H1 (cell line): ENCODE data around the gene AKAP12. TPM values are rescaled to one million over a fixed set of nuclear protein-coding genes. Genes with fewer than 3 reads are reported as not detected.

Experiments
- CTCF ChIA-PET: fragments of 300-600 bp; sonication (Branson Sonifier 250); formaldehyde crosslinking; loops from one replicate; lab custom pipeline; 2021; ENCODE audit not compliant: partially characterized antibody; lab: Charles Lee
- POLR2A ChIA-PET: fragments of 300-600 bp; sonication (Branson Sonifier 250); formaldehyde crosslinking; loops from one replicate; lab custom pipeline; 2021; ENCODE audit warnings: inconsistent platforms; ENCODE audit not compliant: partially characterized antibody; lab: Charles Lee
- DNase-seq, 2 experiments: peaks; one replicate each; pipeline versions ENCODE4 v3.0.0 to v3.0.0-alpha.2; 2010 to 2022; ENCODE audit warnings: low spot score in 2 of 2, low read depth in 1 of 2, mixed read lengths in 1 of 2
- FAIRE-seq: peaks from 2 replicates; lab custom pipeline; 2011; peaks lifted over from hg19 to GRCh38; lab: Jason Lieb, UNC
- H2AFZ ChIP-seq: 2 replicates; pipeline ENCODE4 v1.8.1; 2012; ENCODE audit warnings: low read length, inconsistent platforms
- H2AK5ac ChIP-seq: 2 replicates; pipeline ENCODE4 v1.6.1; 2013; ENCODE audit warnings: low read depth, low read length
- H2BK120ac ChIP-seq: replicated peaks from 2 replicates; pipeline ENCODE3; 2013; ENCODE audit warnings: low read depth, low read length, inconsistent platforms
- H2BK12ac ChIP-seq: 2 replicates; pipeline ENCODE4 v1.6.1; 2013; ENCODE audit warnings: low read depth, low read length
- H2BK15ac ChIP-seq: 2 replicates; pipeline ENCODE4 v1.6.1; 2013; ENCODE audit warnings: low read length
- H2BK20ac ChIP-seq: 2 replicates; pipeline ENCODE4 v1.6.1; 2013; ENCODE audit warnings: low read length
- H2BK5ac ChIP-seq: 2 replicates; pipeline ENCODE4 v1.6.1; 2013; ENCODE audit warnings: low read depth, low read length
- H3K14ac ChIP-seq: 2 replicates; pipeline ENCODE4 v1.6.1; 2013; ENCODE audit warnings: inconsistent platforms; ENCODE audit not compliant: insufficient read length
- H3K18ac ChIP-seq: 2 replicates; pipeline ENCODE4 v1.6.1; 2013; ENCODE audit warnings: low read length; ENCODE audit errors: extremely low read depth
- H3K23ac ChIP-seq: 2 replicates; pipeline ENCODE4 v1.6.1; 2013; ENCODE audit warnings: inconsistent platforms; ENCODE audit not compliant: insufficient read length
- H3K23me2 ChIP-seq: 2 replicates; pipeline ENCODE4 v1.6.1; 2013; ENCODE audit warnings: low read depth, low read length
- H3K27ac ChIP-seq: 2 replicates; pipeline ENCODE4 v1.6.1; 2011; ENCODE audit warnings: low read depth, low read length, inconsistent platforms
- H3K27me3 ChIP-seq, 4 experiments: replicated peaks in 1 of 4; 1 replicate in 1 of 4; 2 replicates in 3 of 4; pipeline versions ENCODE4 v1.6.1 to v1.8.1; 2011 to 2013; ENCODE audit warnings: low read length in 3 of 4, mild to moderate bottlenecking in 3 of 4, inconsistent platforms in 2 of 4, mixed read lengths in 2 of 4, moderate library complexity in 1 of 4; ENCODE audit not compliant: control insufficient read depth in 3 of 4, insufficient read depth in 3 of 4; ENCODE audit errors: extremely low read depth in 1 of 4
- H3K36me3 ChIP-seq, 4 experiments: 2 replicates each; pipeline versions ENCODE4 v1.6.1 to v1.8.1; 2011 to 2013; ENCODE audit warnings: mild to moderate bottlenecking in 4 of 4, low read length in 3 of 4, moderate library complexity in 2 of 4, control low read depth in 1 of 4, inconsistent platforms in 1 of 4; ENCODE audit not compliant: insufficient read depth in 4 of 4, control insufficient read depth in 2 of 4
- H3K4ac ChIP-seq: replicated peaks from 2 replicates; pipeline ENCODE3; 2013; ENCODE audit warnings: low read length, low read depth, mixed read lengths, inconsistent platforms; ENCODE audit not compliant: insufficient read length
- H3K4me1 ChIP-seq, 4 experiments: replicated peaks in 1 of 4; 1 replicate in 1 of 4; 2 replicates in 3 of 4; pipeline versions ENCODE4 v1.6.1 to v1.8.1; 2011 to 2013; ENCODE audit warnings: low read length in 3 of 4, inconsistent platforms in 2 of 4, mixed read lengths in 1 of 4; ENCODE audit not compliant: insufficient read depth in 4 of 4, control insufficient read depth in 3 of 4
- H3K4me2 ChIP-seq, 2 experiments: 2 replicates each; pipeline versions ENCODE4 v1.6.1 to v1.8.1; 2011 to 2013; ENCODE audit warnings: low read depth in 2 of 2, low read length in 2 of 2, control low read depth in 1 of 2, inconsistent platforms in 1 of 2, mild to moderate bottlenecking in 1 of 2; ENCODE audit not compliant: insufficient read depth in 1 of 2
- H3K4me3 ChIP-seq, 4 experiments: fragments of 200-600, 300-600 bp in 1 of 4; sonication (generic), shearing (Covaris generic), sonication (Bioruptor Twin) in 1 of 4; 2 replicates each; pipeline versions ENCODE4 v1.5.1 to v1.8.1; 2011 to 2016; ENCODE audit warnings: low read length in 4 of 4, low read depth in 3 of 4, control low read depth in 2 of 4, inconsistent platforms in 2 of 4, mild to moderate bottlenecking in 2 of 4, mixed read lengths in 1 of 4, moderate library complexity in 1 of 4; ENCODE audit not compliant: insufficient read depth in 2 of 4; ENCODE audit errors: extremely low read depth in 1 of 4
- H3K56ac ChIP-seq: replicated peaks from 2 replicates; pipeline ENCODE3; 2013; ENCODE audit warnings: low read depth, mild to moderate bottlenecking, mixed read lengths, low read length, inconsistent platforms; ENCODE audit not compliant: insufficient read length
- H3K79me1 ChIP-seq: 2 replicates; pipeline ENCODE4 v1.6.1; 2013; ENCODE audit warnings: low read depth, low read length, control low read depth
- H3K79me2 ChIP-seq, 2 experiments: 2 replicates each; pipeline versions ENCODE4 v1.6.1 to v1.8.1; 2012 to 2013; ENCODE audit warnings: low read length in 2 of 2, mild to moderate bottlenecking in 2 of 2, inconsistent platforms in 1 of 2; ENCODE audit not compliant: insufficient read depth in 2 of 2, control insufficient read depth in 1 of 2
- H3K9ac ChIP-seq, 4 experiments: replicated peaks in 1 of 4; 1 replicate in 1 of 4; 2 replicates in 3 of 4; pipeline versions ENCODE4 v1.6.1 to v1.8.1; 2011 to 2013; ENCODE audit warnings: low read depth in 3 of 4, low read length in 3 of 4, control low read depth in 2 of 4, mild to moderate bottlenecking in 2 of 4, moderate library complexity in 2 of 4, inconsistent platforms in 1 of 4; ENCODE audit errors: extremely low read depth in 1 of 4
- H3K9me3 ChIP-seq, 2 experiments: 2 replicates each; pipeline versions ENCODE4 v1.6.1 to v1.8.1; 2012 to 2013; ENCODE audit warnings: mild to moderate bottlenecking in 2 of 2, moderate library complexity in 2 of 2, control low read depth in 1 of 2, inconsistent platforms in 1 of 2, low read depth in 1 of 2, low read length in 1 of 2, mixed read lengths in 1 of 2; ENCODE audit not compliant: insufficient read depth in 2 of 2
- H4K20me1 ChIP-seq, 2 experiments: replicated peaks in 1 of 2; 2 replicates each; pipeline versions ENCODE3 to v1.8.1; 2011 to 2013; ENCODE audit warnings: inconsistent platforms in 2 of 2, low read length in 2 of 2, mild to moderate bottlenecking in 1 of 2; ENCODE audit not compliant: insufficient read depth in 2 of 2, control insufficient read depth in 1 of 2
- H4K5ac ChIP-seq: 2 replicates; pipeline ENCODE4 v1.6.1; 2013; ENCODE audit warnings: low read length, low read depth, mixed read lengths, inconsistent platforms; ENCODE audit not compliant: insufficient read length
- H4K8ac ChIP-seq: 2 replicates; pipeline ENCODE4 v1.8.0; 2013; ENCODE audit warnings: mild to moderate bottlenecking, moderate library complexity, low read length, inconsistent platforms; ENCODE audit not compliant: insufficient read depth; ENCODE audit errors: extremely low read depth
- H4K91ac ChIP-seq: replicated peaks from 2 replicates; pipeline ENCODE3; 2013; ENCODE audit warnings: low read length, mixed read lengths, inconsistent platforms; ENCODE audit not compliant: insufficient read length
- ATF3 ChIP-seq: IDR thresholded peaks from 2 replicates; pipeline ENCODE4 v1.6.1; 2011; ENCODE audit warnings: low read depth, mild to moderate bottlenecking, low read length; ENCODE audit not compliant: insufficient read depth
- CBX5 ChIP-seq: fragments of 300-800, 300-1000 bp; sonication (generic); IDR thresholded peaks from 2 replicates; pipeline ENCODE4 v1.7.1; 2016; ENCODE audit warnings: antibody characterized with exemption, low read length, low read depth
- CTBP2 ChIP-seq: IDR thresholded peaks from 2 replicates; pipeline ENCODE4 v1.7.0; 2011; ENCODE audit warnings: borderline replicate concordance, mild to moderate bottlenecking, moderate library complexity, mixed read lengths, low read length; ENCODE audit not compliant: insufficient read depth, insufficient read length
- EGR1 ChIP-seq: IDR thresholded peaks from 2 replicates; pipeline ENCODE4 v1.6.1; 2011; ENCODE audit warnings: low read depth, low read length, borderline replicate concordance
- MAFK ChIP-seq: IDR thresholded peaks from 2 replicates; pipeline ENCODE4 v1.6.1; 2012; ENCODE audit warnings: low read depth, mild to moderate bottlenecking, improper control_type of control experiment, low read length
- POLR2A ChIP-seq, 2 experiments: IDR thresholded peaks; 1 replicate in 1 of 2; 2 replicates in 1 of 2; pipeline ENCODE4 v1.6.1; 2011; ENCODE audit warnings: low read depth in 2 of 2, low read length in 2 of 2, mild to moderate bottlenecking in 2 of 2; ENCODE audit errors: control extremely low read depth in 1 of 2
- RAD21 ChIP-seq, 2 experiments: IDR thresholded peaks in 1 of 2; conservative IDR thresholded peaks in 1 of 2; 2 replicates each; pipeline ENCODE4 v1.6.1; 2011; ENCODE audit warnings: low read depth in 2 of 2, low read length in 2 of 2, improper control_type of control experiment in 1 of 2, inconsistent platforms in 1 of 2, mild to moderate bottlenecking in 1 of 2, moderate library complexity in 1 of 2
- SIX5 ChIP-seq: IDR thresholded peaks from 2 replicates; pipeline ENCODE4 v1.6.1; 2011; ENCODE audit warnings: mild to moderate bottlenecking, low read depth, low read length
- SRF ChIP-seq: IDR thresholded peaks from 2 replicates; pipeline ENCODE4 v1.6.1; 2011; ENCODE audit warnings: mild to moderate bottlenecking, low read depth, low read length, moderate library complexity
- SUZ12 ChIP-seq: fragments of 200-600 bp; sonication (generic); IDR thresholded peaks from 2 replicates; pipeline ENCODE4 v1.6.1; 2012; ENCODE audit warnings: mild to moderate bottlenecking, inconsistent platforms, low read length, moderate library complexity, mixed read lengths
- YY1 ChIP-seq: IDR thresholded peaks from 2 replicates; pipeline ENCODE4 v1.6.1; 2011; ENCODE audit warnings: low read depth, mild to moderate bottlenecking, low read length
- WGBS, 2 experiments: shearing (Covaris generic) in 1 of 2; methylation state at CpG; one replicate each; pipeline versions ENCODE4 v1.1.6 to v1.1.7; 2013 to 2015; ENCODE audit warnings: low lambda C conversion rate in 2 of 2, mixed read lengths in 2 of 2, inconsistent platforms in 1 of 2, low coverage in 1 of 2, missing lambda C conversion rate in 1 of 2; ENCODE audit not compliant: insufficient replicate concordance in 2 of 2, insufficient coverage in 1 of 2, insufficient read length in 1 of 2; ENCODE audit errors: extremely low coverage in 1 of 2, missing lambda C conversion rate in 1 of 2; 5-methylcytosine and 5-hydroxymethylcytosine counted together
- polyA plus RNA-seq, 7 experiments: library from polyadenylated mRNA; depleted of rRNA in 3 of 7; stranded (reverse) in 5 of 7; unstranded in 2 of 7; fragments of >200 nt in 5 of 7; fragments of 200-250 nt in 2 of 7; gene quantifications; 1 replicate in 5 of 7; 2 replicates in 1 of 7; 4 replicates in 1 of 7; pipeline versions ENCODE4 v1.2.1 to v1.2.3, GENCODE V29; 2011 to 2013; ENCODE audit warnings: missing spikeins in 2 of 7, mixed read lengths in 2 of 7
- total RNA-seq: library from RNA; stranded (reverse); fragmentation: NEBNext Ultra II Directional; extraction: Animal tissue kit (Norgen Biotek cat#: 25700); gene quantifications from 2 replicates; pipeline ENCODE4 v1.2.1, GENCODE V29; 2021

Gene AKAP12
- total and polyA plus RNA-seq, 2 of the 8 experiments (the other 6 are each of a cell fraction or from before 2014, with no cell fraction given): 14.6 to 79.2 TPM

GRCh38 chr6:151290877-151291721 is 51.3 kb downstream of the AKAP12 start:
- H2BK20ac ChIP-seq: no peak overlapping the region
- CTCF ChIA-PET: interaction anchor here (0.8 to 2.4 kb wide), 6 partner anchors 8 to 277 kb away, joined by 3 to 10 read pairs (median 6); no protein-coding TSS in a partner anchor
- H3K14ac ChIP-seq: no peak overlapping the region
- WGBS, 2 experiments: 82% methylated on average over 11 of the region's 11 CpGs; no CpG with 5 or more reads in 1 of the 2 experiments
- H3K79me1 ChIP-seq: peaks cover 2% of the 10 kb centered on the region; the same call in 1 of the 2 replicates
- H3K23me2 ChIP-seq: no peaks in the 10 kb centered on the region
- no peak overlapping the region for H2BK120ac ChIP-seq
- no peak for DNase-seq
- no peak overlapping the region for H2AFZ ChIP-seq
- H3K27ac ChIP-seq: no peak overlapping the region
- no peak overlapping the region for H3K4me3 ChIP-seq
- H3K4me1 ChIP-seq: peaks cover 0 to 5% (median 2%) of the 10 kb centered on the region in 4 experiments; a peak in 5 of 7 replicates
- peaks cover 0 to 9% of the 10 kb centered on the region in 2 experiments for H4K20me1 ChIP-seq
- no peak overlapping the region for H2BK5ac ChIP-seq
- H3K27me3 ChIP-seq: no peaks in the 10 kb centered on the region
- no peak overlapping the region for H3K56ac ChIP-seq
- H3K9me3 ChIP-seq: no peaks in the 10 kb centered on the region
- H3K9ac ChIP-seq: no peak overlapping the region
- no peak overlapping the region for H2BK15ac ChIP-seq
- H4K5ac ChIP-seq: no peak overlapping the region
- POLR2A ChIA-PET: interaction anchor here (1.1 kb wide), 1 partner anchor 27 kb away, joined by 3 read pairs; no protein-coding TSS in a partner anchor
- H3K79me2 ChIP-seq: peaks cover 0 to 27% of the 10 kb centered on the region in 2 experiments; a peak in 2 of 4 replicates
- no peak overlapping the region for H3K4me2 ChIP-seq
- no peak overlapping the region for H3K18ac ChIP-seq
- no peak overlapping the region for H3K23ac ChIP-seq
- H4K91ac ChIP-seq: no peak overlapping the region
- H3K36me3 ChIP-seq: no peaks in the 10 kb centered on the region
- no peak for FAIRE-seq
- H2BK12ac ChIP-seq: no peak overlapping the region
- H2AK5ac ChIP-seq: no peak overlapping the region
- H3K4ac ChIP-seq: no peak overlapping the region
- peak overlapping the region; percentile 20; the same call in 1 of the 2 replicates for H4K8ac ChIP-seq
- TF ChIP-seq MAFK (no peak), POLR2A (IDR thresholded peaks at IDR 0.05; ENCODE audit: control extremely low read depth in 1 of 2, low read depth in 2 of 2, low read length in 2 of 2) (no peak), EGR1 (no peak), SIX5 (no peak), SUZ12 (no peak), SRF (no peak), YY1 (no peak), RAD21 (IDR thresholded peaks at IDR 0.05 in 1 of 2, conservative IDR thresholded peaks at IDR 0.05 in 1 of 2; ENCODE audit: low read depth in 2 of 2, low read length in 2 of 2) (no peak), CTBP2 (no peak), CBX5 (no peak), ATF3 (no peak)
